ENCODE results near the gene CRYBB2.

DNA sequence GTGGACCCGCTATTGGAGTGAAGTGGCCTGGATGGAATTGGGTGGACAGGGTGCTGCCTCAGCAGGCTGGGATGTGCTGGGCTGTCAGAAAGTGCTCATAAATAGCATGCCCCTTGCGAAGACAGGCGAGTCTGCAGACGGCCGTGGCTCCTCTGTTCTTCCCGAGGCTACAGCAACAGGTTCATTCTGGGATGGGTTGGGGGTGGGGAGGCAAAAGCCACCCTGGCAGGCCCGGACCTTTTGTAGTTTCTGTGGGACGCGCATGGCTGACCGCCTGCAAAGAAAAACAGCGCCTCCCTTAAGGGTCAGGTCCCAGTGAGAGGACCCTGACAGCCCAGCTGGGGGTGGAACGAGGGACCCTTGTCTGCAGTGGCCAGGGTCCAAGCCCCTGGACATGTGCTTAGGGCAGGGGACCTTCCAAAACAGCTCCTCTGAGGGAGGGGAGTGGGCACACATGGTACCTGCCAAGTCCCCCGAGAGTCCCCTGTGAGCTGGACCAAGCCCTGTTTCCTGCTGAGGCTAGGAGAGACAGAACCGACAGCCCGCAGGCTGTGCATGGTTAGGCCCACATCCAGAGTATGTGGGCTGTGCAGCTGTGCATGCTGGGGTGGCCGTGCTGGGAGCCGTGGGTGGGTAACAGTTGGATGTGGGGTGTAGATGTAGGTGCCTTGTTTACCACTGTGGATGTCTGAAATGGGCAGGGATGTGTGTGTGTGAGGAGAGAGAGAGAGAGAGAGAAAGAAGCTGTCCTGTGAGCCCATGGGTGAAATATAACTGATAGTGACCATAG lies 19.5 kb upstream of the CRYBB2 start, which contains the start of gene CRYBB3:
- TF ChIP-seq CTCF (IDR thresholded peaks at IDR 0.05) (no peak), POLR2A (IDR thresholded peaks at IDR 0.05) (no peak), EP300 (IDR thresholded peaks at IDR 0.05) (no peak)
